Ishikawa (cell line): ENCODE measurements around the gene SLC7A10.

Source experiments
- CEBPB ChIP-seq: IDR thresholded peaks from 2 replicates; pipeline ENCODE4 v1.6.1; 2012
- CREB1 ChIP-seq: IDR thresholded peaks from 2 replicates; pipeline ENCODE4 v1.6.1; 2012; ENCODE audit warnings: low read depth
- EGR1 ChIP-seq: IDR thresholded peaks from 2 replicates; pipeline ENCODE4 v1.6.1; 2012
- EP300 ChIP-seq: IDR thresholded peaks from 2 replicates; pipeline ENCODE4 v1.6.1; 2012; ENCODE audit warnings: borderline replicate concordance
- FOXM1 ChIP-seq: IDR thresholded peaks from 2 replicates; pipeline ENCODE4 v1.6.1; 2012; ENCODE audit warnings: low read depth, borderline replicate concordance
- MAX ChIP-seq: IDR thresholded peaks from 2 replicates; pipeline ENCODE4 v1.6.1; 2012
- NFIC ChIP-seq: IDR thresholded peaks from 2 replicates; pipeline ENCODE4 v1.6.1; 2012
- RAD21 ChIP-seq: IDR thresholded peaks from 2 replicates; pipeline ENCODE4 v1.6.1; 2012; ENCODE audit warnings: low read depth
- REST ChIP-seq: IDR thresholded peaks from 2 replicates; pipeline ENCODE4 v1.6.1; 2012; ENCODE audit warnings: low read depth, mild to moderate bottlenecking
- TAF1 ChIP-seq: IDR thresholded peaks from 2 replicates; pipeline ENCODE4 v1.6.1; 2012; ENCODE audit warnings: low read depth, mild to moderate bottlenecking
- TCF12 ChIP-seq: IDR thresholded peaks from 2 replicates; pipeline ENCODE4 v1.6.1; 2012; ENCODE audit warnings: low read depth
- TEAD4 ChIP-seq: IDR thresholded peaks from 2 replicates; pipeline ENCODE4 v1.6.1; 2012
- USF1 ChIP-seq: IDR thresholded peaks from 2 replicates; pipeline ENCODE4 v1.6.1; 2012
- YY1 ChIP-seq: IDR thresholded peaks from 2 replicates; pipeline ENCODE4 v1.6.1; 2012; ENCODE audit warnings: low read depth
- ZBTB7A ChIP-seq: IDR thresholded peaks from 2 replicates; pipeline ENCODE4 v1.6.1; 2012; ENCODE audit warnings: low read depth

Gene SLC7A10

GRCh38 chr19:33271246-33272021, 45.8 kb upstream of the SLC7A10 start:
- no peak for TF ChIP-seq MAX
- no peak for TF ChIP-seq EP300
- TF ChIP-seq RAD21 = no peak
- no peak for TF ChIP-seq USF1
- no peak for TF ChIP-seq EGR1
- no peak for TF ChIP-seq FOXM1
- no peak for TF ChIP-seq ZBTB7A
- no peak for TF ChIP-seq CREB1
- no peak for TF ChIP-seq REST
- TF ChIP-seq TEAD4 = no peak
- TF ChIP-seq NFIC = no peak
- TF ChIP-seq TAF1 = no peak

- TF ChIP-seq EP300 (no peak), TAF1 (no peak), FOXM1 (no peak), NFIC (no peak), REST (no peak), EGR1 (no peak), TCF12 (no peak), YY1 (no peak), TEAD4 (no peak)
Measured at GRCh38 chr19:33270769-33271168, 45.1 kb upstream of the SLC7A10 start.

GRCh38 chr19:33269016-33269415, 43.4 kb upstream of the SLC7A10 start:
- TF ChIP-seq ZBTB7A (no peak), CEBPB (no peak), TEAD4 (no peak), CREB1 (no peak), FOXM1 (no peak), USF1 (no peak), NFIC (no peak), REST (no peak), MAX (no peak), YY1 (no peak), EP300 (no peak), EGR1 (no peak), RAD21 (no peak), TAF1 (no peak), TCF12 (no peak)

GRCh38 chr19:33268162-33268991, 42.7 kb upstream of the SLC7A10 start:
- no peak for TF ChIP-seq YY1
- TF ChIP-seq USF1 = no peak
- no peak for TF ChIP-seq NFIC
- no peak for TF ChIP-seq EP300
- no peak for TF ChIP-seq EGR1
